SIG-M5 (cell line): ENCODE results near the gene HCLS1.
"Not testable (repeated sequence)": the region's sequence is repeated elsewhere in the genome, so short reads cannot be mapped to it uniquely, and the experiment has no call there.

ENCODE experiments used
- DNase-seq: peaks from one replicate; lab custom pipeline; 2025; lab: John Stamatoyannopoulos, UW

Gene HCLS1

GRCh38 chr3:121598564-121598963 lies 62.1 kb downstream of the HCLS1 start:
- DNase-seq = no peak

- no peak for DNase-seq
These were observed 64.8 kb downstream of the HCLS1 start for GRCh38 chr3:121595765-121596406.

GRCh38 chr3:121594850-121595249 lies 65.9 kb downstream of the HCLS1 start:
- DNase-seq = no peak

GRCh38 chr3:121593806-121594205 lies 66.9 kb downstream of the HCLS1 start:
- not testable (repeated sequence) for DNase-seq

- no peak for DNase-seq
These were observed 67.6 kb downstream of the HCLS1 start, which contains the start of gene FBXO40 for GRCh38 chr3:121592856-121593702. Gene FBXO40, plus strand, starts transcription at chr3:121593379. Its CDS starts 27,197 bp downstream, at chr3:121620576.

GRCh38 chr3:121584418-121584817 lies 76.3 kb downstream of the HCLS1 start:
- DNase-seq = no peak

- DNase-seq = no peak
These were observed 79.0 kb downstream of the HCLS1 start for GRCh38 chr3:121581691-121582090.
